H9 (cell line): Measurements from ENCODE around the gene ADSS1. TPM values are rescaled to one million over a fixed set of nuclear protein-coding genes. Genes with fewer than 3 reads are reported as not detected.
"Not testable (repeated sequence)": the region's sequence is repeated elsewhere in the genome, so short reads cannot be mapped to it uniquely, and the experiment has no call there.

Source experiments
- DNase-seq: peaks from one replicate; pipeline ENCODE4 v3.0.0-alpha.2; 2017
- H2AFZ ChIP-seq: one replicate; pipeline ENCODE4 v1.6.1; 2013; ENCODE audit warnings: mild to moderate bottlenecking, low read length, control low read depth, moderate library complexity
- H2AK5ac ChIP-seq: 2 replicates; pipeline ENCODE4 v1.6.1; 2013; ENCODE audit warnings: low read length, control low read depth, mixed read lengths; ENCODE audit not compliant: insufficient read length
- H2BK120ac ChIP-seq: one replicate; pipeline ENCODE4 v1.6.1; 2013; ENCODE audit warnings: low read depth, mild to moderate bottlenecking, low read length, control low read depth, inconsistent platforms; ENCODE audit not compliant: poor library complexity, severe bottlenecking
- H2BK12ac ChIP-seq: 2 replicates; pipeline ENCODE4 v1.6.1; 2013; ENCODE audit warnings: low read length, control low read depth, mixed read lengths, low read depth; ENCODE audit not compliant: insufficient read length
- H2BK15ac ChIP-seq: 2 replicates; pipeline ENCODE4 v1.6.1; 2013; ENCODE audit warnings: low read depth, low read length, control low read depth
- H2BK20ac ChIP-seq: one replicate; pipeline ENCODE4 v1.6.1; 2013; ENCODE audit warnings: low read depth, mild to moderate bottlenecking, low read length, control low read depth, inconsistent platforms; ENCODE audit not compliant: poor library complexity, severe bottlenecking
- H2BK5ac ChIP-seq: 2 replicates; pipeline ENCODE4 v1.6.1; 2013; ENCODE audit warnings: low read length, control low read depth, mixed read lengths; ENCODE audit not compliant: insufficient read length
- H3K14ac ChIP-seq: 2 replicates; pipeline ENCODE4 v1.6.1; 2013; ENCODE audit warnings: low read length, control low read depth; ENCODE audit not compliant: insufficient read depth
- H3K18ac ChIP-seq: 2 replicates; pipeline ENCODE4 v1.6.1; 2013; ENCODE audit warnings: low read depth, mild to moderate bottlenecking, mixed read lengths, low read length, control low read depth; ENCODE audit not compliant: insufficient read length
- H3K23ac ChIP-seq: 2 replicates; pipeline ENCODE4 v1.6.1; 2013; ENCODE audit warnings: low read length, control low read depth, mixed read lengths, low read depth; ENCODE audit not compliant: insufficient read length
- H3K23me2 ChIP-seq: 2 replicates; pipeline ENCODE4 v1.6.1; 2013; ENCODE audit warnings: low read depth, mild to moderate bottlenecking, mixed read lengths, low read length, control low read depth; ENCODE audit not compliant: insufficient read length, poor library complexity, severe bottlenecking
- H3K27ac ChIP-seq: 2 replicates; pipeline ENCODE4 v1.5.1; 2013; ENCODE audit warnings: low read length, control low read depth, mixed read lengths, low read depth; ENCODE audit not compliant: insufficient read length
- H3K27me3 ChIP-seq: 2 replicates; pipeline ENCODE4 v1.6.1; 2013; ENCODE audit warnings: low read length, control low read depth, inconsistent platforms; ENCODE audit not compliant: insufficient read depth
- H3K4ac ChIP-seq: 2 replicates; pipeline ENCODE4 v1.6.1; 2013; ENCODE audit warnings: low read depth, mild to moderate bottlenecking, control low read depth, inconsistent platforms, low read length, moderate library complexity
- H3K4me1 ChIP-seq: 2 replicates; pipeline ENCODE4 v1.6.1; 2013; ENCODE audit warnings: low read length, control low read depth, inconsistent platforms; ENCODE audit not compliant: insufficient read depth
- H3K4me2 ChIP-seq: 2 replicates; pipeline ENCODE4 v1.6.1; 2013; ENCODE audit warnings: low read length, control low read depth, mixed read lengths; ENCODE audit not compliant: insufficient read length, insufficient read depth
- H3K56ac ChIP-seq: 2 replicates; pipeline ENCODE4 v1.6.1; 2013; ENCODE audit warnings: low read depth, mild to moderate bottlenecking, mixed read lengths, low read length, control low read depth; ENCODE audit not compliant: insufficient read length
- H3K79me1 ChIP-seq: 2 replicates; pipeline ENCODE4 v1.6.1; 2013; ENCODE audit warnings: low read depth, mild to moderate bottlenecking, moderate library complexity, low read length, control low read depth, inconsistent platforms; ENCODE audit not compliant: insufficient read depth, poor library complexity, severe bottlenecking
- H3K79me2 ChIP-seq: 2 replicates; pipeline ENCODE4 v1.6.1; 2013; ENCODE audit warnings: low read length, control low read depth, inconsistent platforms; ENCODE audit not compliant: insufficient read depth
- H3K9ac ChIP-seq: 2 replicates; pipeline ENCODE4 v1.6.1; 2013; ENCODE audit warnings: low read length, control low read depth, mixed read lengths; ENCODE audit not compliant: insufficient read length; ENCODE audit errors: extremely low read depth
- H3K9me3 ChIP-seq: one replicate; pipeline ENCODE4 v1.6.1; 2013; ENCODE audit warnings: low read depth, low read length, inconsistent platforms; ENCODE audit not compliant: control insufficient read depth
- H3T11ph ChIP-seq: one replicate; pipeline ENCODE4 v1.6.1; 2013; ENCODE audit warnings: mild to moderate bottlenecking, low read length, control low read depth, inconsistent platforms
- H4K20me1 ChIP-seq: one replicate; pipeline ENCODE4 v1.6.1; 2013; ENCODE audit not compliant: control insufficient read depth, insufficient read length, insufficient read depth
- H4K5ac ChIP-seq: 2 replicates; pipeline ENCODE4 v1.6.1; 2013; ENCODE audit warnings: low read depth, mild to moderate bottlenecking, mixed read lengths, low read length, control low read depth; ENCODE audit not compliant: insufficient read length
- H4K8ac ChIP-seq: replicated peaks from 2 replicates; pipeline ENCODE4 v1.6.1; 2013; ENCODE audit warnings: low read length, control low read depth, mixed read lengths, low read depth; ENCODE audit not compliant: insufficient read length
- H4K91ac ChIP-seq: 2 replicates; pipeline ENCODE4 v1.6.1; 2013; ENCODE audit warnings: low read depth, mild to moderate bottlenecking, moderate library complexity, mixed read lengths, low read length, control low read depth; ENCODE audit not compliant: insufficient read length
- H3K27ac Mint-ChIP-seq, 3 experiments: 2 replicates in 2 of 3; 3 replicates in 1 of 3; pipeline ENCODE4 v1.8.0; 2020 to 2021; ENCODE audit warnings: mixed read lengths in 3 of 3, mild to moderate bottlenecking in 1 of 3, moderate library complexity in 1 of 3
- H3K27me3 Mint-ChIP-seq: 2 replicates; pipeline ENCODE4 v1.8.0; 2021; ENCODE audit warnings: low read depth, mild to moderate bottlenecking, moderate library complexity, mixed read lengths
- H3K36me3 Mint-ChIP-seq, 3 experiments: 2 replicates in 2 of 3; 3 replicates in 1 of 3; pipeline ENCODE4 v1.8.0; 2020 to 2021; ENCODE audit warnings: low read depth in 3 of 3, mixed read lengths in 3 of 3; ENCODE audit not compliant: insufficient read depth in 1 of 3
- H3K4me1 Mint-ChIP-seq, 2 experiments: 2 replicates each; pipeline ENCODE4 v1.8.0; 2020; ENCODE audit warnings: mixed read lengths in 2 of 2
- H3K4me3 Mint-ChIP-seq, 2 experiments: 2 replicates in 1 of 2; 3 replicates in 1 of 2; pipeline ENCODE4 v1.8.0; 2020 to 2021; ENCODE audit warnings: mild to moderate bottlenecking in 2 of 2, mixed read lengths in 2 of 2, moderate library complexity in 1 of 2
- H3K9me3 Mint-ChIP-seq, 2 experiments: 2 replicates in 1 of 2; 3 replicates in 1 of 2; pipeline ENCODE4 v1.8.0; 2020; ENCODE audit warnings: mild to moderate bottlenecking in 2 of 2, mixed read lengths in 2 of 2, moderate library complexity in 1 of 2
- WGBS: extraction: QIAGEN DNeasy Blood & Tissue Kit; methylation state at CpG from one replicate; pipeline ENCODE4 v1.1.7; 2013; ENCODE audit warnings: missing lambda C conversion rate, low lambda C conversion rate, mixed read lengths; ENCODE audit not compliant: insufficient read length; ENCODE audit errors: extremely low coverage; 5-methylcytosine and 5-hydroxymethylcytosine counted together
- total RNA-seq: library from RNA; stranded (reverse); gene quantifications from 2 replicates; pipeline ENCODE4 v1.2.1, GENCODE V29; 2021
- TF ChIP-seq, protein P1 (sequence below): fragments of 200-600 bp; sonication (generic); conservative IDR thresholded peaks from 3 replicates; pipeline ENCODE4 v1.8.0; 2021; ENCODE audit warnings: antibody characterized with exemption, mild to moderate bottlenecking

ADSS1 gene
- total RNA-seq, 1 experiment from 2014 or later: 8.5 TPM

- Histone ChIP-seq H3K9ac (no peak overlapping the region), H3K56ac (no peak overlapping the region), H2BK120ac (no peak overlapping the region), H3K18ac (no peak overlapping the region), H3K27ac (no peak overlapping the region), H3K23me2 (no peaks in the 10 kb centered on the region), H3K79me1 (no peaks in the 10 kb centered on the region), H3K79me2 (no peaks in the 10 kb centered on the region), H2BK5ac (no peak overlapping the region), H3T11ph (no peak overlapping the region), H3K14ac (no peak overlapping the region; the same call in 1 of the 2 replicates), H4K8ac (no peak overlapping the region), H2AFZ (no peak overlapping the region), H3K27me3 (no peaks in the 10 kb centered on the region; the same call in 1 of the 2 replicates), H3K4ac (no peak overlapping the region), H2AK5ac (no peak overlapping the region), H3K9me3 (no peaks in the 10 kb centered on the region), H4K20me1 (peaks cover 2% of the 10 kb centered on the region), H3K4me1 (no peaks in the 10 kb centered on the region), H2BK12ac (no peak overlapping the region), H3K23ac (no peak overlapping the region), H4K91ac (no peak overlapping the region), H3K4me2 (no peak overlapping the region), H4K5ac (no peak overlapping the region), H2BK15ac (no peak overlapping the region), H2BK20ac (no peak overlapping the region)
- TF ChIP-seq, protein P1, sequence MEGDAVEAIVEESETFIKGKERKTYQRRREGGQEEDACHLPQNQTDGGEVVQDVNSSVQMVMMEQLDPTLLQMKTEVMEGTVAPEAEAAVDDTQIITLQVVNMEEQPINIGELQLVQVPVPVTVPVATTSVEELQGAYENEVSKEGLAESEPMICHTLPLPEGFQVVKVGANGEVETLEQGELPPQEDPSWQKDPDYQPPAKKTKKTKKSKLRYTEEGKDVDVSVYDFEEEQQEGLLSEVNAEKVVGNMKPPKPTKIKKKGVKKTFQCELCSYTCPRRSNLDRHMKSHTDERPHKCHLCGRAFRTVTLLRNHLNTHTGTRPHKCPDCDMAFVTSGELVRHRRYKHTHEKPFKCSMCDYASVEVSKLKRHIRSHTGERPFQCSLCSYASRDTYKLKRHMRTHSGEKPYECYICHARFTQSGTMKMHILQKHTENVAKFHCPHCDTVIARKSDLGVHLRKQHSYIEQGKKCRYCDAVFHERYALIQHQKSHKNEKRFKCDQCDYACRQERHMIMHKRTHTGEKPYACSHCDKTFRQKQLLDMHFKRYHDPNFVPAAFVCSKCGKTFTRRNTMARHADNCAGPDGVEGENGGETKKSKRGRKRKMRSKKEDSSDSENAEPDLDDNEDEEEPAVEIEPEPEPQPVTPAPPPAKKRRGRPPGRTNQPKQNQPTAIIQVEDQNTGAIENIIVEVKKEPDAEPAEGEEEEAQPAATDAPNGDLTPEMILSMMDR: no peak
- peaks cover 6 to 7% of the 10 kb centered on the region in 2 experiments for H3K4me1 Mint-ChIP-seq
- no peak for DNase-seq
- H3K36me3 Mint-ChIP-seq: peaks cover 0 to 3% (median 0%) of the 10 kb centered on the region in 3 experiments; a peak in 2 of 7 replicates
- H3K9me3 Mint-ChIP-seq: peaks cover 0 to 3% of the 10 kb centered on the region in 2 experiments; a peak in 1 of 5 replicates
- WGBS: no CpG with 5 or more reads among the region's 17 CpGs
- peaks cover 26% of the 10 kb centered on the region for H3K27me3 Mint-ChIP-seq
- H3K27ac Mint-ChIP-seq: no peak overlapping the region; a peak in 1 of 7 replicates
- no peak overlapping the region; a peak in 1 of 5 replicates for H3K4me3 Mint-ChIP-seq
Measured at GRCh38 chr14:104728631-104729030, 4.6 kb downstream of the ADSS1 start.

DNA sequence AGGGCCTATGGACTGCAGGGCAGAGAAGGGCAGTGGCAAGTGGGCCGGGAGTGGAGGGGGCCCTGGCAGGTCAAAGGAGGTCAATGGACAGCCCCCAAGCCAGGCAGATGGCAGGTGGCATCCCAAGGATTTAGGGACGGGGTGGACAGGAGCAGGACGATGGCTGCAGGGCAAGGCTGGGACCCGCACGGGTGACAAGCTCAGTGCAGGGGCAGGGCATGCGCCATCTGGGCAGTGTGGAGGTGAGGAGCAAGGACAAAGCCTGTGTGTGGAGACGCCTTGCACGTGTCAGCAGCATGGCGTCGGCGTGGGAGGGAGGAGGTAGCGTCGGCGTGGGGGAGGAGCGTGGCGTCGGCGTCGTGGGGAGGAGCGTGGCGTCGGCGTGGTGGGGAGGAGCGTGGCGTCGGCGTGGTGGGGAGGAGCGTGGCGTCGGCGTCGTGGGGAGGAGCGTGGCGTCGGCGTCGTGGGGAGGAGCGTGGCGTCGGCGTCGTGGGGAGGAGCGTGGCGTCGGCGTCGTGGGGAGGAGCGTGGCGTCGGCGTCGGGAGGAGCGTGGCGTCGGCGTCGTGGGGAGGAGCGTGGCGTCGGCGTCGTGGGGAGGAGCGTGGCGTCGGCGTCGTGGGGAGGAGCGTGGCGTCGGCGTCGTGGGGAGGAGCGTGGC lies 5.3 kb downstream of the ADSS1 start:
- H4K91ac ChIP-seq, H2AFZ ChIP-seq, H3K56ac ChIP-seq, H3T11ph ChIP-seq, H3K4me2 ChIP-seq, H2BK15ac ChIP-seq, H3K4ac ChIP-seq, H3K4me3 Mint-ChIP-seq, H3K9ac ChIP-seq, H4K8ac ChIP-seq, H3K9me3 Mint-ChIP-seq, H3K18ac ChIP-seq, H3K4me1 Mint-ChIP-seq, DNase-seq, H4K5ac ChIP-seq, H3K79me1 ChIP-seq, H2BK5ac ChIP-seq, H2BK120ac ChIP-seq, H3K23me2 ChIP-seq, H3K14ac ChIP-seq, H3K27ac Mint-ChIP-seq, H4K20me1 ChIP-seq, H3K23ac ChIP-seq, H3K79me2 ChIP-seq, H2AK5ac ChIP-seq, H3K9me3 ChIP-seq, H3K4me1 ChIP-seq, H3K27me3 ChIP-seq, H2BK20ac ChIP-seq, H3K27ac ChIP-seq, H3K36me3 Mint-ChIP-seq, H2BK12ac ChIP-seq: not testable (repeated sequence)
- peaks cover 26% of the 10 kb centered on the region for H3K27me3 Mint-ChIP-seq
- WGBS: no CpG with 5 or more reads among the region's 73 CpGs
